Coronary artery (tissue), 2 donors: ENCODE measurements around the gene ARHGEF2.

Experiments used
- DNase-seq: peaks from one replicate; pipeline ENCODE4 v3.0.0-alpha.2; 2017; ENCODE audit warnings: low spot score
- H3K27ac ChIP-seq, 2 donors: fragments of 200-600 bp; sonication (generic); one replicate each; pipeline ENCODE4 v1.5.1; 2016 to 2019
- H3K4me3 ChIP-seq: fragments of 200-600 bp; sonication (generic); 2 replicates; pipeline ENCODE4 v1.5.1; 2016; ENCODE audit warnings: mild to moderate bottlenecking, moderate library complexity
- CTCF ChIP-seq: fragments of 200-600 bp; sonication (generic); IDR thresholded peaks from one replicate; pipeline ENCODE4 v1.5.1; 2019; ENCODE audit warnings: antibody characterized with exemption

Gene ARHGEF2

GRCh38 chr1:155975375-155976061 lies 2.8 kb downstream of the ARHGEF2 start:
- TF ChIP-seq CTCF: no peak
- Histone ChIP-seq H3K27ac (peak overlapping the region; percentile 94 to 98), H3K4me3 (peak overlapping the region; percentile 81)
- DNase-seq: no peak

- Histone ChIP-seq H3K4me3 (peak overlapping the region; percentile 81), H3K27ac (peak overlapping the region; percentile 94 to 98)
- DNase-seq: no peak
- no peak for TF ChIP-seq CTCF
These were observed 3.9 kb downstream of the ARHGEF2 start for GRCh38 chr1:155974208-155975115.

- no peak for DNase-seq
- TF ChIP-seq CTCF: no peak
- Histone ChIP-seq H3K27ac (peak overlapping the region; percentile 94 to 98), H3K4me3 (peak overlapping the region; percentile 1)
These were observed 4.6 kb downstream of the ARHGEF2 start for GRCh38 chr1:155973723-155974122.

GRCh38 chr1:155971910-155972809 lies 6.2 kb downstream of the ARHGEF2 start:
- no peak for DNase-seq
- Histone ChIP-seq H3K4me3 (peak overlapping the region; percentile 39), H3K27ac (peak overlapping the region; percentile 54 to 76)
- TF ChIP-seq CTCF: no peak

GRCh38 chr1:155970531-155971167 lies 7.7 kb downstream of the ARHGEF2 start:
- Histone ChIP-seq H3K4me3 (peak overlapping the region; percentile 22), H3K27ac (peak overlapping the region; percentile 54 to 88)
- DNase-seq: no peak
- no peak for TF ChIP-seq CTCF

- H3K4me3 ChIP-seq: peak overlapping the region; percentile 35
- DNase-seq: no peak
- no peak for TF ChIP-seq CTCF
- peak overlapping the region; percentile 54 to 88 for H3K27ac ChIP-seq
These were observed 9.0 kb downstream of the ARHGEF2 start for GRCh38 chr1:155969377-155969791.
